ENCODE results near the gene GZMB. TPM values are rescaled to one million over a fixed set of nuclear protein-coding genes. Genes with fewer than 3 reads are reported as not detected.

GZMB gene
- 1 to 10 TPM in 2 of 4 donors, not detected in 2; 2.5 to 2.6 TPM for total RNA-seq

- Histone ChIP-seq H3K4me1 (peaks cover 0 to 6% (median 0%) of the 10 kb centered on the region in 4 donors), H3K27ac (no peak within 1 kb of the TSS), H3K36me3 (no peaks in the 10 kb centered on the region), H3K27me3 (no peaks in the 10 kb centered on the region), H3K9me3 (no peaks in the 10 kb centered on the region), H3K4me3 (no peak within 1 kb of the TSS)
- in situ Hi-C loops (cut with MboI; ENCODE audit: low pct_ligation_motif_present in 1 of 4, low pct_unique_long_range_greater_than_20kb in 1 of 4, low sequenced_read_pairs in 3 of 4) (no loop called here), intact Hi-C loops (cut with DNase I; ENCODE audit: low total_unique reads) (no loop called here)
- peak; percentile 19 for DNase-seq
- no peak for TF ChIP-seq POLR2AphosphoS5 (IDR thresholded peaks at IDR 0.05)
- TF ChIP-seq, protein P1, sequence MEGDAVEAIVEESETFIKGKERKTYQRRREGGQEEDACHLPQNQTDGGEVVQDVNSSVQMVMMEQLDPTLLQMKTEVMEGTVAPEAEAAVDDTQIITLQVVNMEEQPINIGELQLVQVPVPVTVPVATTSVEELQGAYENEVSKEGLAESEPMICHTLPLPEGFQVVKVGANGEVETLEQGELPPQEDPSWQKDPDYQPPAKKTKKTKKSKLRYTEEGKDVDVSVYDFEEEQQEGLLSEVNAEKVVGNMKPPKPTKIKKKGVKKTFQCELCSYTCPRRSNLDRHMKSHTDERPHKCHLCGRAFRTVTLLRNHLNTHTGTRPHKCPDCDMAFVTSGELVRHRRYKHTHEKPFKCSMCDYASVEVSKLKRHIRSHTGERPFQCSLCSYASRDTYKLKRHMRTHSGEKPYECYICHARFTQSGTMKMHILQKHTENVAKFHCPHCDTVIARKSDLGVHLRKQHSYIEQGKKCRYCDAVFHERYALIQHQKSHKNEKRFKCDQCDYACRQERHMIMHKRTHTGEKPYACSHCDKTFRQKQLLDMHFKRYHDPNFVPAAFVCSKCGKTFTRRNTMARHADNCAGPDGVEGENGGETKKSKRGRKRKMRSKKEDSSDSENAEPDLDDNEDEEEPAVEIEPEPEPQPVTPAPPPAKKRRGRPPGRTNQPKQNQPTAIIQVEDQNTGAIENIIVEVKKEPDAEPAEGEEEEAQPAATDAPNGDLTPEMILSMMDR (IDR thresholded peaks at IDR 0.05): no peak
- TF ChIP-seq EP300 (IDR thresholded peaks at IDR 0.05; ENCODE audit: low read depth): no peak
- no peak for TF ChIP-seq POLR2A (IDR thresholded peaks at IDR 0.05)
- WGBS, 2 donors (ENCODE audit: low coverage in 1 of 2): 49% methylated on average over 2 of the region's 2 CpGs; no CpG with 5 or more reads in 1 of the 2 donors
Measured at GRCh38 chr14:24634158-24634557, at the start of gene GZMB. Gene GZMB (minus strand): TSS chr14:24634190. CDS start chr14:24634160, 30 bp downstream.

GRCh38 chr14:24681056-24681455, 47.1 kb upstream of the GZMB start:
- no peak for DNase-seq
- H3K4me3 ChIP-seq: no peak overlapping the region
- TF ChIP-seq POLR2AphosphoS5 (IDR thresholded peaks at IDR 0.05): no peak
- no peak for TF ChIP-seq POLR2A (IDR thresholded peaks at IDR 0.05)
- no peak for TF ChIP-seq EP300 (IDR thresholded peaks at IDR 0.05; ENCODE audit: low read depth)
- TF ChIP-seq, protein P1 (IDR thresholded peaks at IDR 0.05): no peak
- H3K4me1 ChIP-seq: peaks cover 0 to 4% (median 2%) of the 10 kb centered on the region in 4 donors
- in situ Hi-C loops (cut with MboI; ENCODE audit: low pct_ligation_motif_present in 1 of 4, low pct_unique_long_range_greater_than_20kb in 1 of 4, low sequenced_read_pairs in 3 of 4) (no loop called here), intact Hi-C loops (cut with DNase I; ENCODE audit: low total_unique reads) (no loop called here)
- peaks cover 21% of the 10 kb centered on the region for H3K27me3 ChIP-seq
- no peak overlapping the region for H3K27ac ChIP-seq
- no peaks in the 10 kb centered on the region for H3K36me3 ChIP-seq
- no peaks in the 10 kb centered on the region for H3K9me3 ChIP-seq
- WGBS, 2 donors (ENCODE audit: low coverage in 1 of 2): 62 to 86% methylated on average over 1 of the region's 1 CpG

- no peak for DNase-seq
- Histone ChIP-seq H3K27ac (no peak overlapping the region), H3K9me3 (no peaks in the 10 kb centered on the region), H3K4me1 (peaks cover 0 to 4% (median 2%) of the 10 kb centered on the region in 4 donors), H3K27me3 (peaks cover 21% of the 10 kb centered on the region), H3K4me3 (no peak overlapping the region), H3K36me3 (no peaks in the 10 kb centered on the region)
- 33 to 70% methylated on average over 1 to 4 of the region's 4 CpGs for WGBS, 2 donors (ENCODE audit: low coverage in 1 of 2)
- intact Hi-C loops (cut with DNase I; ENCODE audit: low total_unique reads) (no loop called here), in situ Hi-C loops (cut with MboI; ENCODE audit: low pct_ligation_motif_present in 1 of 4, low pct_unique_long_range_greater_than_20kb in 1 of 4, low sequenced_read_pairs in 3 of 4) (no loop called here)
- TF ChIP-seq POLR2AphosphoS5 (IDR thresholded peaks at IDR 0.05) (no peak), POLR2A (IDR thresholded peaks at IDR 0.05) (no peak), EP300 (IDR thresholded peaks at IDR 0.05; ENCODE audit: low read depth) (no peak)
- TF ChIP-seq, protein P1 (IDR thresholded peaks at IDR 0.05): no peak
Measured at GRCh38 chr14:24680516-24680915, 46.5 kb upstream of the GZMB start.

DNA sequence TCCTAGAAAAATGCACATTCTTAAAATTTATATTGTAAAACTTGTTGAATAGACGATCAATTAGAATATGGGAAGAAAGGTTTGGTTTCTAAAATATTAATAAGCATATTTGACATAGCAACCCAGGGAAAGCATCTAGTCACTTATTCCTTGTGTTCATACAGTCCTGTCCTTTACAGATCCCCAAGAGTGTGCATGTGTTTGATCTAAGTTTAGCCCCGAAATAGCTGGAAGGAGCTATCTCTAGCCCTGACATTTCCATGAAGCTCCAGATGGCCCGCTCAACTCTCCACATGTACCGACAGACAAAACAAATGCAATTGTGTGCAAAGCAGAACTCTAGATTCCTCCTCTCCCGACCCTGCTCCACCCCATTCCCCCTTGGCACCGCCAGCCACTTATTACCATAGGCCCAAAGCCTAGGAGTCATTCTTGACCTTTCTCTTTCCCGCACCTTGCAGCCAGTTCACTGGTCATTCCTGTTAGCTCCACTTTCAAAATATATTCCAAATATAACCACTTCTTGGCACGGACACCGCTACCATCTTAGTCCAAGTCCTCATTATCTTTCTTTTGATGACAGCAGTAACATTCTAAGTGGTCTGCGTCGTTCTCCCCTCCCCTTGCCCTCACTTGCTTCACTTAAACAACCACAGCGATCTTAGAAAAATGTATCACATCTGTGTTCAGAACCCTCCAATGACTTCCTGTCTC, 45.4 kb upstream of the GZMB start:
- intact Hi-C loops (cut with DNase I; ENCODE audit: low total_unique reads) (no loop called here), in situ Hi-C loops (cut with MboI; ENCODE audit: low pct_ligation_motif_present in 1 of 4, low pct_unique_long_range_greater_than_20kb in 1 of 4, low sequenced_read_pairs in 3 of 4) (no loop called here)
- no peaks in the 10 kb centered on the region for H3K9me3 ChIP-seq
- no peak overlapping the region for H3K27ac ChIP-seq
- no peaks in the 10 kb centered on the region for H3K36me3 ChIP-seq
- peaks cover 21% of the 10 kb centered on the region for H3K27me3 ChIP-seq
- no peak for DNase-seq
- H3K4me1 ChIP-seq: peaks cover 0 to 4% (median 2%) of the 10 kb centered on the region in 4 donors
- WGBS, 2 donors (ENCODE audit: low coverage in 1 of 2): 61 to 64% methylated on average over 10 to 12 of the region's 12 CpGs
- TF ChIP-seq EP300 (IDR thresholded peaks at IDR 0.05; ENCODE audit: low read depth) (no peak), POLR2A (IDR thresholded peaks at IDR 0.05) (no peak), POLR2AphosphoS5 (IDR thresholded peaks at IDR 0.05) (no peak)
- TF ChIP-seq, protein P1 (IDR thresholded peaks at IDR 0.05): no peak
- no peak overlapping the region for H3K4me3 ChIP-seq
